DND-41 (cell line): Measurements from ENCODE around the gene TRPM5.

Experiments used
- ATAC-seq: fragments of 200-7000 bp; cut with Tn5 transposase; 3 replicates; pipeline ENCODE4 v1.9.1; 2021; ENCODE audit warnings: low read depth; ENCODE audit not compliant: insufficient read depth
- DNase-seq: peaks from one replicate; pipeline ENCODE4 v3.0.0-alpha.2; 2020
- H2AFZ ChIP-seq: 2 replicates; pipeline ENCODE4 v1.6.0; 2012; ENCODE audit warnings: low read depth, low read length
- H3K27ac ChIP-seq: 2 replicates; pipeline ENCODE4 v1.5.1; 2012; ENCODE audit warnings: low read length, inconsistent platforms
- H3K27me3 ChIP-seq: fragments of 200-600 bp; sonication (generic); 2 replicates; pipeline ENCODE4 v1.6.0; 2012; ENCODE audit warnings: low read length, mild to moderate bottlenecking, inconsistent platforms; ENCODE audit not compliant: insufficient read depth, poor library complexity
- H3K36me3 ChIP-seq: 2 replicates; pipeline ENCODE4 v1.5.1; 2012; ENCODE audit warnings: low read length, inconsistent platforms; ENCODE audit not compliant: insufficient read depth
- H3K4me1 ChIP-seq: 2 replicates; pipeline ENCODE4 v1.5.1; 2012; ENCODE audit warnings: mild to moderate bottlenecking, low read length; ENCODE audit not compliant: insufficient read depth
- H3K4me2 ChIP-seq: 2 replicates; pipeline ENCODE4 v1.6.0; 2012; ENCODE audit warnings: mild to moderate bottlenecking, moderate library complexity, low read length, inconsistent platforms; ENCODE audit not compliant: insufficient read depth
- H3K4me3 ChIP-seq, 2 experiments: fragments of 200-600 bp in 1 of 2; shearing (Covaris generic) in 1 of 2; 2 replicates each; pipeline ENCODE4 v1.5.1; 2012 to 2016; ENCODE audit warnings: inconsistent platforms in 2 of 2, low read length in 2 of 2, mild to moderate bottlenecking in 2 of 2, low read depth in 1 of 2, moderate library complexity in 1 of 2
- H3K79me2 ChIP-seq: 2 replicates; pipeline ENCODE4 v1.6.0; 2012; ENCODE audit warnings: low read length, inconsistent platforms; ENCODE audit not compliant: insufficient read depth
- H3K9ac ChIP-seq: 2 replicates; pipeline ENCODE4 v1.6.0; 2012; ENCODE audit warnings: low read depth, mild to moderate bottlenecking, inconsistent platforms, low read length, moderate library complexity
- H3K9me3 ChIP-seq: 2 replicates; pipeline ENCODE4 v1.5.1; 2012; ENCODE audit warnings: low read length, moderate library complexity, mild to moderate bottlenecking, inconsistent platforms; ENCODE audit not compliant: insufficient read depth, severe bottlenecking
- H4K20me1 ChIP-seq: 2 replicates; pipeline ENCODE4 v1.6.0; 2012; ENCODE audit warnings: low read length; ENCODE audit not compliant: insufficient read depth
- CTCF ChIP-seq: IDR thresholded peaks from 2 replicates; pipeline ENCODE4 v1.5.1; 2012; ENCODE audit warnings: borderline replicate concordance, low read length, moderate library complexity, mild to moderate bottlenecking; ENCODE audit not compliant: poor library complexity, severe bottlenecking; ENCODE audit errors: extremely low read depth
- EZH2 ChIP-seq: IDR thresholded peaks from 3 replicates; pipeline ENCODE4 v1.6.1; 2012; ENCODE audit warnings: borderline replicate concordance, low read depth, mild to moderate bottlenecking, moderate library complexity, low read length, inconsistent platforms; ENCODE audit not compliant: severe bottlenecking

Gene TRPM5

GRCh38 chr11:2464451-2465165 is 20.3 kb upstream of the TRPM5 start:
- TF ChIP-seq EZH2 (no peak), CTCF (no peak)
- H3K4me2 ChIP-seq = no peak overlapping the region
- peaks cover 6% of the 10 kb centered on the region for H3K27me3 ChIP-seq
- H4K20me1 ChIP-seq = peaks cover 33% of the 10 kb centered on the region
- DNase-seq = no peak
- H3K9me3 ChIP-seq = no peaks in the 10 kb centered on the region
- no peak overlapping the region for H3K9ac ChIP-seq
- H3K36me3 ChIP-seq = no peaks in the 10 kb centered on the region
- no peak overlapping the region for H2AFZ ChIP-seq
- H3K27ac ChIP-seq = no peak overlapping the region
- no peak overlapping the region for H3K4me3 ChIP-seq
- ATAC-seq = no peak
- H3K4me1 ChIP-seq = peaks cover 14% of the 10 kb centered on the region
- H3K79me2 ChIP-seq = no peaks in the 10 kb centered on the region

GRCh38 chr11:2463766-2464277 is 19.5 kb upstream of the TRPM5 start:
- no peak overlapping the region for H3K9ac ChIP-seq
- TF ChIP-seq CTCF (no peak), EZH2 (no peak)
- H3K79me2 ChIP-seq = no peaks in the 10 kb centered on the region
- H3K4me2 ChIP-seq = no peak overlapping the region
- DNase-seq (no peak), ATAC-seq (no peak)
- H3K9me3 ChIP-seq = no peaks in the 10 kb centered on the region
- H4K20me1 ChIP-seq = peaks cover 32% of the 10 kb centered on the region
- peaks cover 5% of the 10 kb centered on the region for H3K27me3 ChIP-seq
- H3K4me3 ChIP-seq = no peak overlapping the region
- H2AFZ ChIP-seq = no peak overlapping the region
- H3K4me1 ChIP-seq = peaks cover 14% of the 10 kb centered on the region
- no peaks in the 10 kb centered on the region for H3K36me3 ChIP-seq
- no peak overlapping the region for H3K27ac ChIP-seq

- Histone ChIP-seq H3K4me3 (no peak overlapping the region), H3K4me2 (no peak overlapping the region), H3K4me1 (peaks cover 14% of the 10 kb centered on the region), H3K36me3 (no peaks in the 10 kb centered on the region), H2AFZ (no peak overlapping the region), H4K20me1 (peaks cover 25% of the 10 kb centered on the region), H3K79me2 (no peaks in the 10 kb centered on the region), H3K27me3 (no peaks in the 10 kb centered on the region), H3K9ac (no peak overlapping the region), H3K9me3 (no peaks in the 10 kb centered on the region), H3K27ac (no peak overlapping the region)
- peak; percentile 21 for DNase-seq
- TF ChIP-seq EZH2 (no peak), CTCF (no peak)
- no peak for ATAC-seq
These were observed 18.9 kb upstream of the TRPM5 start for GRCh38 chr11:2462986-2463765.
